Stimulated activated CD4-positive, alpha-beta T cell treated with anti-CD3 and anti-CD28 coated beads, TNF-alpha, amount 100 ng/mL, for 24 hours (primary cell): Measurements from ENCODE around the gene TMEM98.
"Not testable (repeated sequence)": the region's sequence is repeated elsewhere in the genome, so short reads cannot be mapped to it uniquely, and the experiment has no call there.

Experiments used
- DNase-seq, 3 experiments: peaks; one replicate each; pipeline ENCODE4 v3.0.0-alpha.2; 2020; ENCODE audit warnings: low read depth in 3 of 3

Gene TMEM98, protein sequence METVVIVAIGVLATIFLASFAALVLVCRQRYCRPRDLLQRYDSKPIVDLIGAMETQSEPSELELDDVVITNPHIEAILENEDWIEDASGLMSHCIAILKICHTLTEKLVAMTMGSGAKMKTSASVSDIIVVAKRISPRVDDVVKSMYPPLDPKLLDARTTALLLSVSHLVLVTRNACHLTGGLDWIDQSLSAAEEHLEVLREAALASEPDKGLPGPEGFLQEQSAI

GRCh38 chr17:32927724-32928585, at the start of gene TMEM98:
Gene TMEM98 (plus strand): TSS chr17:32928153. CDS start chr17:32931529, 3,376 bp downstream.
- DNase-seq = no peak

DNA sequence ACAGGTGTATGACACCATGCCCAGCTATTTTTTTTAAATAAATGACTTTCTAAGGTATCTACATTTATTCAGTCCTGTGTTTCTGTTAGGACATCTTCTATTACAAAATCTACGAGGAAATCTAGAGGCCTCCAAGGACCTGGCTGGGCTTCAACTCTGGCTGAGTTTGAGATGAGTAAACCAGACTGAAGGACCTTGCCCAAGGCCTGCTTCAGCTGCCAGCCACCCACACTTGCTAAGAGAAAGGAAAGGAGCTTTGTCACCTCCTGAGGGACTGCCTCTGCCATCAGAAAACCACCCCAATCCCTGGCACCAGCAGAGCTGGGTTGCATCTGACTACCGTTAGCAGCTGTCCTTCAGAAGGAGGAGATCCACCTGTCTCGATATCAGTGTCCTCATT, 49.7 kb upstream of the TMEM98 start:
- no peak for DNase-seq

GRCh38 chr17:32879134-32879533, 48.8 kb upstream of the TMEM98 start:
- no peak for DNase-seq

- no peak for DNase-seq
These were observed 47.1 kb upstream of the TMEM98 start for GRCh38 chr17:32880671-32881453.

GRCh38 chr17:32882029-32882428, 45.9 kb upstream of the TMEM98 start:
- no peak for DNase-seq

DNA sequence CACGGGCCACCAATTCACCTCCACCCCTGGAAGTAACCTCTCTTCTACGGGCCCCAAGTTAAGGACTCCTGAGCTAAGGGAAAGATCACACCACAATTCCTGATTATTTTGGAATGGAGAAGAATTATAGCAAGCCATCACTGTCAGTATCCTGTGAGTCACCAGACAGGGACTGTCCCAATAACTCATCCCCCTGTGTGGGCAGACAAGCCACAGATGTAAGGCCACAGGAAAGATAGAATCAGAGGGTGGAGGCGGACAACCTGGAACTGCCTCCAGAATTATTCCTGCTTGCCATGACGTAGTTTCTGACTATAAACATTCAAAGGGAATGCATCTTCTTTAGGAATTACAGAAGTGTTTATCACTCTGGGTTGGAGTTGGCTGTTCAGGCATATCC, 45.2 kb upstream of the TMEM98 start:
- peak in 2 of 3 experiments; percentile 9 to 18 for DNase-seq

DNA sequence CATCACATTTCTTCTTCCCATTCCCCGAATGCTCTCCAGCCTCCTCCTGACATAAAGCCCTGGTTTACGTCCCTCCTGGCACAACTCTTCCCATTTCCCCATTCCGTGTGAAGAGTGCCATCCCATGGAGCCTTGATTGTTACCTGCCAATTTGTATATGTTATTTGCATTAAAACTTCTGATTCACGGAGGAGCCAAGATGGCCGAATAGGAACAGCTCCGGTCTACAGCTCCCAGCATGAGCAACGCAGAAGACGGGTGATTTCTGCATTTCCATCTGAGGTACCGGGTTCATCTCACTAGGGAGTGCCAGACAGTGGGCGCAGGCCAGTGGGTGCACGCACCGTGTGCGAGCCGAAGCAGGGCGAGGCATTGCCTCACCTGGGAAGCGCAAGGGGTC, 41.0 kb upstream of the TMEM98 start:
- not testable (repeated sequence) for DNase-seq

- not testable (repeated sequence) for DNase-seq
These were observed 40.5 kb upstream of the TMEM98 start for GRCh38 chr17:32887410-32887809.

GRCh38 chr17:32894245-32894644, 33.7 kb upstream of the TMEM98 start:
- no peak for DNase-seq

GRCh38 chr17:32896647-32897258, 31.2 kb upstream of the TMEM98 start:
- DNase-seq = no peak

- no peak for DNase-seq
These were observed 28.5 kb upstream of the TMEM98 start for GRCh38 chr17:32899236-32900013.

DNA sequence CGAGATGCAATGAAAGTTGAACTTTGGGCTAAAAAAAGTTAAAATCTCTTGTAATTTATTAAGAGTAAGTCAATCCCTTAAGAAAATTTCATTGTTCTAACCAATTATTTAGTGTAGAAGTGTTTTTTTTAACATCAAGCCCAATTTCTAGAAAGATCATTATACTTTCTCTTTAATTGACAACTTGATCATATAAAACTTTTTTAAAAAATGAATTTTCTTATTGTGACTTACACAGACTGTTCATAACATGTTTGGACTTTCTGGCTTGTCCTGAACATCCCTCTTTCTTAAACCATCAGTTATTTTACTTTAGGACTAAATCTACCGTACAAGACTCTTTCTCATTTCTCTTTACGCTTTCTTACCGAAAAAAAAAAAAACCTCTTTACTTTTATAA, 26.2 kb upstream of the TMEM98 start:
- DNase-seq = no peak

DNA sequence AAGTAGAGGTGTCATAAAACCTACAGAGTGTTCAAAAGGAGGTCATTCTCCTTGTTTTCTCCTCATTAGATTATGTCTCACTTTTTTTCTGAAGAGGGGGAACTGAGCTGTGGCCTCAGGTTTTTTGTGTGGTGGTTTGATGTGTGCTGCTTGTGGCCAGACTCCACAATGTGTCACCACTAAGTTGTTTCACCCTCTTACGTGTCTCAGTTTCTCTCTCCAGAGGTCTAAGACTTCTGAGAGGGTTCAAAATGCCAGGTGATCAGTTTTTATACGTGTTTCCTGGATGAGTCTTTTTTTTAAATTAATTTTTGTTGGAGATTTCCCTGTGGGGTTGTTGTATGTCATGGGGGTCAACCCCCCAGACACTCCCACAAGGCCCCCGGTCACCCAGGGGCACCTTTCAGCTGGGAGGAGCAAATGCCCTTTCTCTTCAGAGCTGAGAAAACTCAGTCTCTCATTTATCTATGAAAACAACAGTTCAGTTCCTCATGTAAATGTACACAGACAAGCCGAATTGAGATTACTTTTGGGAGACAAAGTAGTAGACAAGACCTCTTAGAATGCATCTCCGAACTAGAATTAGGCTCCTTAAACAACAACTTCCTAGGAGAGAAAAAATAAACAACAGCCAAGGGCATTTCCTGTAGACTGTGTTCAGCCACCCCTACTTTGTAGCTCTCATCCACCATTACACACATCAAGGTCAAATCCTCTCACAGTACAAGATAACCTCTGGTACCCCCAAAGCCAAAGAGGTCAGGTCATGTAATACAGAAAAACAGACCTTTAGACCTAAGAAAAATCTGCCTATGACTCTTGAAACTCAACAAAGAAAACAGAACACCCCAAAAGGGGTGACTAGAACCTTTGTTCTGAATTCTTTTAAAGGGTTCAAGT, 23.9 kb upstream of the TMEM98 start:
- DNase-seq = no peak

- no peak for DNase-seq
These were observed 23.1 kb upstream of the TMEM98 start for GRCh38 chr17:32904891-32905290.

DNA sequence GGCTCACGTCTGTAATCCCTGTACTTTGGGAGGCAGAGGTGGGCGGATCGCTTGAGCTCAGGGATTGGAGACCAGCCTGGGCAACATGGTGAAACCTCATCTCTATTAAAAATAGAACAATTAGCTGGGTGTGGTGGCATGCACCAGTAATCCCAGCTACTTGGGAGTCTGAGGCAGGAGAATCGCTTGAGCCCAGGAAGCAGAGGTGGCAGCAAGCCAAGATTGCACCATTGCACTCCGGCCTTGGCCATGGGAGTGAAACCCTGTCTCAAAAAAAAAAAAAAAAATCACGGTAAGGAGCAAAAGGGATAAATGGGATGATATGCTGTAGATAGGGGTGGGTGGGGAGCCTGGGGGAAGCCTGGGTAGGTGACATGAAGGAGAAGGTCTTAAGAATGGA, 20.4 kb upstream of the TMEM98 start:
- no peak for DNase-seq

DNA sequence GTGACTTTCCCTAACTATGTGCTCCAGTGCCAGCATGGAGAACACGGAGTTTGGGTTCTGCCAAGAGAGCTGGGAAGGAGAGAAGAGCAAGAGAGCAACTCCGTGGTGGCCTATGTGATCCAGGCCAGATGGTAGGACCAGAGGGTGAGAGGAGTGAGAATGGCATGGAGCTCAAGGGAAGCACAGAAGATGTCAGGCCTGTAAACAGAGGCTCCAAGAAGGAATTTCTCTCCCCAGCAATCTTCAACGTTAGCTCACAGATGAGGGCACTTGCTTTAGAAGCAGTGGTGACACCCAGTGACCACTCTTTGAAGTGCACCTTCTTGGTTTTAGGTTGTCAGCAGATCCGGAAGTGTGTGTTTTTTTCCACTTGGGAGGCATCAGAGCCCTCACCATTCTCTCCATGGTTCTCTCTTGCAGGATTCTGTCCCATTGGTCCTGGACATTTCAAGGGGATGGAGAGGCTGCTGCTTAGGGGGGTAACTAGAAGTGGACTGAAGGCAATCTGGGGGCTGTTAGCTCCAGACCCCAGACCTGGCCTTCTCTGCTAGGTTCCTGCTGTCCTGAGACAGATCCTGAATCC, 18.1 kb upstream of the TMEM98 start:
- DNase-seq = peak in 2 of 3 experiments; percentile 31 to 47

- DNase-seq = no peak
These were observed 17.2 kb upstream of the TMEM98 start for GRCh38 chr17:32910769-32911168.

GRCh38 chr17:32912218-32912897, 15.6 kb upstream of the TMEM98 start:
- DNase-seq = no peak

DNA sequence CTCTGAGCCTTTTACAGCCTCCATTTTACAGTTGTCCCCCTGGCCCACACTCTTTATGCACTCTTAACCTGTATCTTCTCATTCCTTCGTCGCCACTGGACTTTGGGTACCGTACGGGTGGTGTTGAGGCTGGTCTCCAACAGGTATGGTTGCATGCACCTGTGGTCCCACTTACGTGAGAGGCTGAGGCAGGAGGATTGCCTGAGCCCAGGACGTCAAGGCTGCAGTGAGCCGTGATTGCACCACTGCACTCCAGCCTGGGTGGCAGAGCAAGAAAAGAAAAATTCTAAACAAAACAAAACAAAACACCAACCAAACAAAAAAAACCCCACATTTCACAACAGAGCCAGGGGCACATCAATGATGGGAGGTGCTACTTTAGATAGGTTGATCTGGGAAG, 14.4 kb upstream of the TMEM98 start:
- DNase-seq = no peak
